Natural killer cell treated with Interleukin-12 subunit alpha and Interleukin-12 subunit beta and Interleukin-15 and Interleukin-18, amount 100 ng/mL, for 72 hours (primary cell): Measurements from ENCODE around the gene NELFB. TPM values are rescaled to one million over a fixed set of nuclear protein-coding genes. Genes with fewer than 3 reads are reported as not detected.

Experiments
- ATAC-seq, 2 donors: fragments of 150-1000 bp; cut with Tn5 transposase in 1 of 2; sonication (Bioruptor Pico), chemical (Tn5 transposase) in 1 of 2; 2 replicates each; pipeline ENCODE4 v1.10.0; 2021
- DNase-seq: peaks from one replicate; pipeline ENCODE4 v3.0.0; 2022; ENCODE audit warnings: low spot score
- H3K27ac Mint-ChIP-seq, 2 donors: 1 replicate in 1 of 2; 2 replicates in 1 of 2; pipeline ENCODE4 v1.8.0; 2022; ENCODE audit warnings: mixed read lengths in 2 of 2, mild to moderate bottlenecking in 1 of 2, moderate library complexity in 1 of 2
- H3K27me3 Mint-ChIP-seq, 2 donors: 1 replicate in 1 of 2; 2 replicates in 1 of 2; pipeline ENCODE4 v1.8.0; 2022; ENCODE audit warnings: mixed read lengths in 2 of 2
- H3K36me3 Mint-ChIP-seq: one replicate; pipeline ENCODE4 v1.8.0; 2022; ENCODE audit warnings: mixed read lengths
- H3K4me1 Mint-ChIP-seq, 2 donors: 1 replicate in 1 of 2; 2 replicates in 1 of 2; pipeline ENCODE4 v1.8.0; 2022; ENCODE audit warnings: low read depth in 2 of 2, mixed read lengths in 2 of 2, mild to moderate bottlenecking in 1 of 2
- H3K4me3 Mint-ChIP-seq: one replicate; pipeline ENCODE4 v1.8.0; 2022; ENCODE audit warnings: mixed read lengths
- H3K9me3 Mint-ChIP-seq: 2 replicates; pipeline ENCODE4 v1.8.0; 2022; ENCODE audit warnings: mixed read lengths
- total RNA-seq, 2 donors: library from RNA; stranded (reverse); gene quantifications; one replicate each; pipeline ENCODE4 v1.2.3, GENCODE V29; 2022

Gene NELFB
- total RNA-seq, 2 donors from 2014 or later: 58.8 to 90.3 TPM

DNA sequence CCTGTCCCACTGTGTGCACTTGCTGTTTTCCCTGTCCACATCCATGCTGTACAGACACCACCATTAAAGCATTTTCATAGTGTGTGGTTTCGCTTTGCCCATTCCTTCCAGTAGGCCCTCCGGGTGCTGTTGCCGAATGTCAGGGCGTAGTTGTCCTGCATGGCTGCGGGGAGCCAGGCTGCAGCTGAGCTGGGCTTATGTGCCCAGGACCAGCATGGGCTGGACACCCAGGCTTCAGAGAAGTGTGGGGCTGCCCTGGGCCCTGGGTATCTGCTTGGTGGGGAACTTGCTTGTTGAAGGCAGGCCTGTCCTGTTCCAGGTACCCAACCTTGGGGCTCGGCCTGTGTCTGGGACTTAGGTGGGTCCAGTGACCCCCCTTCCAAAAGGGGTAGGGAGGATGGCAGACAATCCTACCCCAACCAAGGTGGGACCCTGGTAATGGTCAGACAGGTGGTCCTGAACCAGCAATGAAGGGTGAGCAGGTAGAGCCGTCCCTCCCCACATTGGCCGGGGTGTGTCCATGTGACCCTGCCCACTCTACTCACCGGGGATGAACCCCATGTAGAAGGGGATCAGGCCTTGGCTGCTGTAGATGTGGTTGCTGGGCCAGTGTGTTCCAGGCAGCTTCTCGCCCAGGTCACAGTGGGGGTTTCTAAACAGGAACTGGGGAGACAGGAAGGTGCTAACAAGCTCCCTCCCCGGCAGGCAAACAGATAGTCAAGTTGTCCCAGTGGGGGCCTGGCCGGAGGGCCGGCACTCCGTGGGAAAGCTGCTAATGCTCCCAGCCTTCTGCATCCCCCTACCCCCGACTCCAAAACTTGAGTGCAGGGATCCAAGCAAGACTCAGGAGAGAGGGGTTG is 11.3 kb upstream of the NELFB start:
- H3K4me1 Mint-ChIP-seq: peaks cover 13 to 19% of the 10 kb centered on the region in 2 donors
- DNase-seq: no peak
- no peaks in the 10 kb centered on the region for H3K27me3 Mint-ChIP-seq
- H3K27ac Mint-ChIP-seq: peak overlapping the region in 1 of 2 donors; percentile 91
- no peak for ATAC-seq
- H3K36me3 Mint-ChIP-seq: peaks cover 5% of the 10 kb centered on the region
- no peaks in the 10 kb centered on the region for H3K9me3 Mint-ChIP-seq
- peak overlapping the region; percentile 87 for H3K4me3 Mint-ChIP-seq

DNA sequence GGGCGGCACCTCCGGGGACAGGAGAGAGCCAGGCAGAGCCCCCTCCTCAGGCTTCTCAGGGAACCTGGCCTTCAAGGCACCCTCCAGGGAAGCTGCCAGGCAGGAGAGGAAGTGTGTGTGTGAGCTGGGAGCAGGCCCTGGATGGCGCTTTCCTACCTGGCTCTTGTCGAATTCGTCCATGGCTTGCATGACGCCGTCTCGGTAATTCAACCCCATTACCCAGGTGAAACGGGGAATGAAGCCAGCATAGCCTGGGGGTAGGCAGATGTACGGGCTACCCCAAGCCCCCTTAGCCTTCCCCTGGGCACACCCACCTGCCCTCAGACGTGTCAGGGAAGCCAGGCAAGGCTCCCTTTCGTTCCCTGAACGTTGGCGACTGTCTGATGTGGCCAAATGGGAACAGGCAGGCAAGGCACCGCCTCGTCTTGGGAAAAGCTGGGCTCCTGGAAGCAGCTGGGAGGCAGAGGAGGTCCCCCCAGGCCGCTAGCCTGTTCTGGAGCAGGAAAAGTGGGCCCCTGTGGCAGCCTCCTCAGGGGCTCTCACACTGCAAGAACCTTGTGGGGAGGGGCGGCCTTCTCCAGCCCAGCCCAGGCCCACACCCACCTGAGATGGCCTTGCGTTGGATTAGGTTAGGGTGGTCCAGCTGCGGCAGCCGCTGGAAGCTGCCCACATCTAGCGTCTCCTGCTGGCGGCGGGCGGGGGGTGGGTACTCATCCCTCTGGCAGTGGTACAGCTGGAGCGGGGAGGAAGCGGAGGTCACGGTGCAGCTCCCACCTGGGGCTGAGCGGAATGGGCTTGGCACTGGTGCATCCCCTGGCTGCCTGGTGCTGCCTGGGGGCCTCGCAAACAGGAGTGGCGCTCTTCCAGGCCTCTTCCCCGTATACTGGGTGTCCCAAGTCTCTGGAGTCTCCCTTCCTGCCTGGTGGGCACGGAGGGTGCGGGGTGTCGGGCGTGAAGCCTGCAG is 10.4 kb upstream of the NELFB start:
- H3K36me3 Mint-ChIP-seq: peaks cover 5% of the 10 kb centered on the region
- H3K4me1 Mint-ChIP-seq: peaks cover 10 to 16% of the 10 kb centered on the region in 2 donors
- ATAC-seq: no peak
- H3K4me3 Mint-ChIP-seq: no peak overlapping the region
- peak overlapping the region in 1 of 2 donors; percentile 91 for H3K27ac Mint-ChIP-seq
- no peaks in the 10 kb centered on the region for H3K27me3 Mint-ChIP-seq
- no peak for DNase-seq
- H3K9me3 Mint-ChIP-seq: no peaks in the 10 kb centered on the region

DNA sequence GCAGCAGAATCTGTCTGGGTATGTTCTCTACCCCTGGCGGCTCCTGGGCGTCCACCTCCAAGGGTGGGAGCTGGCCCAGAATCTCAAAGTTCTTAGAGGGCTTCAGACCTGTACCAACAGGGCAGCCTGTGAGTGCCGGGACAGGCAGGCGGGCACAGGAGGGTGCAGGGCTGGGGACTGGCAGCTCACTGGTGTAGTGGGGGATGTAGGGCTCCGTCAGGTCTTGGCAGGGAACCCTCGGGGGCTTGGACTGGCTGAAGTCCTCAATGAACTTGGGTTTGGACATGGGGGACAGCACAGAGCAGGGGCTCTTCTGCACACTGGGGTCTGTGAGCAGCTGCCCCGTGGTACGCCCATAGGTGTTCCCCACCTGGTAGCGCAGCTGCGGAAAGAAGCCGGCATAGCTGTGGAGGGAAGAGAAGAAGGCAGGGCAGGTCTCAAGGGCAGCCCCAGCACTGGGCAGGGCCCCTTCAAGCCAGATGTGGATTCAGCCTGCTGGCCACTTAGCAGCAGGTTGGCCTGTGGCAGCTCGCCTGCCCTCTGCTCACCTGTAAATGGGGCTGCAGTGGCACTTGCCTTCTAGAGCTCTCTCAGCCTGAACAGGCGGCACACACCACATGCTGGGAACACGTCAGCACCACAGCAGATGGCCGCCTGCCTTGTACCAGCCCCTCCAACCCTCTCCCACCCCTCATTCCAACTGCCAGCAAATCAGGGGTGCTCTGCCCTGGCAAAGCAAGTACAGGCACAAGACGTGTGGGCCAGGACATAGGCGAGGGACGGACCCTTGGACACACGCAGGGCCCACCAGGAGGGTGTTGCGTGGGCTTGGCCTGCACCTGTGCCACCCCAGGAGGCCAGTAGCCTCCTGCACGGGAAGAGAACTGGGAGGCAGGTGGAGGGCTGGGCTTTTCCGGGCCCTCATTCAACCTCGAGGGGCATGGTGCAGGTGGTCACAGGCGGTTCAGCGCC is 9.4 kb upstream of the NELFB start:
- Mint-ChIP-seq H3K36me3 (peaks cover 5% of the 10 kb centered on the region), H3K27ac (peak overlapping the region in 1 of 2 donors; percentile 91)
- no peak for ATAC-seq

DNA sequence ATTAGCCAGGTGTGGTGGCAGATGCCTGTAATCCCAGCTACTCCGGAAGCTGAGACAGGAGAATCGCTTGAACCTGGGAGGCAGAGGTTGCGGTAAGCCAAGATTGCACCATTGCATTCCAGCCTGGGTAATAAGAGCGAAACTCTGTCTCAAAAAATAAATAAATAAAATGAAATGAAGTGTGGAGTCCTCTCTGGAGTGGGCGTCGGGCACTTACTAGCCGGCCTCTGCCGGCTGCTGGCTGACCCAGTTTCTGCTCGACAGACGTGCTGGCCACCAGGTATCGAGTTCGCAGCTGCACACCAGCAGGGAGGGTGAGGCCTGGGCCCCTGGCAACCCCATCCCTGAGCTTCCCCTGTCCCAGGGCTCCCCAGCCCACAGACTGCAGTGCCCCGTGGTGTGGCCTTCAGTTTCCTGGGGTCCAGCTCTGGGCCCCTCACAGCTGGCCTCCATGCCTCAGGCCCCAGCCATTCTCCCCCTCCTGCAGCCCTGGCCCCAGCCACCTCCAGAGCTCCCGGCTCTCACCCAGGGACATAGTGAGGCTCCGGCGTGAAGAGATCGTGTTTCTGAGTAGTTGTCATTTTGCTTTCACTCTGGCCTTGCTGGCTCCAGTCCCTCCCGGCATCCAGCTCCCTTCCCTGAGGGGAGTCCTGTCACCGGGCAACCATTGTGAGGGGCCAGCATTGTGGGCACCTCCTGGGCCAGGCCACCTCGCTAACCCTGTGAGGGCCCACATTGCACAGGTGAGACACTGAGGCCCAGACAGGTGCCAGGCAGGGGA is 7.8 kb upstream of the NELFB start:
- H3K27ac Mint-ChIP-seq: peak overlapping the region in 1 of 2 donors; percentile 43
- no peaks in the 10 kb centered on the region for H3K27me3 Mint-ChIP-seq
- no peak for DNase-seq
- H3K9me3 Mint-ChIP-seq: no peaks in the 10 kb centered on the region
- peaks cover 7 to 11% of the 10 kb centered on the region in 2 donors for H3K4me1 Mint-ChIP-seq
- ATAC-seq: peak in 1 of 2 donors; percentile 0
- H3K36me3 Mint-ChIP-seq: peaks cover 3% of the 10 kb centered on the region
- H3K4me3 Mint-ChIP-seq: no peak overlapping the region

More for the DNA sequence above, 9.4 kb upstream of the NELFB start:
- Mint-ChIP-seq H3K4me3 (no peak overlapping the region), H3K4me1 (peaks cover 10 to 16% of the 10 kb centered on the region in 2 donors), H3K9me3 (no peaks in the 10 kb centered on the region), H3K27me3 (no peaks in the 10 kb centered on the region)
- no peak for DNase-seq

DNA sequence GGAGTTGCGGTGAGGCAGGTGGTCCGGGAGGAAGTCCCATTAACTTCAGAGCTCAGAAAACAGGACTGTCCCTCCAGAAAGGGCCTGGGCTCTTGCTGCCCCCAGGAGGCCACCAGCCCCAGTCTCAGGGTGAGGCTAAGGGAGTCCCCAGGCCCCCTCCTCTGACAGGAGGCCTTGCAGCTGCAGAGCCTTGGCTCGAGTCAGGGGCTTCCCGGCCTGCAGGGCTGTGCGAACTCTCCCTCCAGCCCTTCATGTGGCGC is 7.3 kb upstream of the NELFB start:
- no peaks in the 10 kb centered on the region for H3K36me3 Mint-ChIP-seq
- H3K4me1 Mint-ChIP-seq: peaks cover 5 to 6% of the 10 kb centered on the region in 2 donors
- no peak overlapping the region for H3K27ac Mint-ChIP-seq
- no peak overlapping the region for H3K4me3 Mint-ChIP-seq
- H3K9me3 Mint-ChIP-seq: no peaks in the 10 kb centered on the region
- no peaks in the 10 kb centered on the region for H3K27me3 Mint-ChIP-seq
- ATAC-seq: no peak
- DNase-seq: no peak

DNA sequence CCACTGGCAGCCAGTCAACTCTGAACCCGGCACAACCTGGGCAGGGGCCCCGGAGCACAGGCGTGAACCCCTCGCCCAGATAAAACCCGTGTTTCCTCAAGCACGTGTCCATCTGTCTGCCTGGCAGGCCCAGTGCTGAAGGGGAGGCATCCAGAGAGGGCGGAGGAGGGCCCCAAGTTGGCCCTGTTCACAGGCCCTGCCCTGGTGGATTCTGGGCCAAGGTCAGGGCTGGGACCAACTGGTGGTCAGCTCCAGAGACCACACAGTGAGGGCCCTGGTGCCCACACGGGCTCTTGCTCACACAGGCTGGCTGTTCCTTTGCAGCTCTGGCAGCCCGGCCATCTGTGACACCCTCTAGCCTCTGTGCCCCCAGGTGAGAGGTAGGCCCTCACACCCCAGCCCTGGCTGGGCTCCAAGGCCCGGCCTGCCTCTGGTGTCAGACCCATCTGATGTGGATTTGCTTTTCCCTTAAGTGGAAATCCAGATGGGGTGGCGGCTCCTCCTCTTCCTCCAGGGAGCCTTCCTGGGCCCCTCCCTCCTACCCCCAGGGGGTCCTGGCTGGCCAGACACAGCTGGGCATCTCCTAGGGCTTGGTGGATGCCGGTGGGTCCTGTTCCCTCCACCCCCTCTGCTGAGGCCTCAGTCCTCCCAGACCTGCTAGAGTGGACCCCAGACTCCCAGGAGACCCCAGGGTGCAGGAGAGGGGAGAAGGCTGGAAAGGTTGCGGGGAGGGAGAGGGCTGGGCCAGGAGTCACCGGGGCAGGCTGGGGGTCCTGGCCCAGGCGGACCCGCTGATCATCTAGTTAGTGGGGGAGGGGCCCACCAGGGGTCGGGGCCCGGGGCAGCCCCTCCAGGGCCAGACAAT is 4.6 kb upstream of the NELFB start:
- Mint-ChIP-seq H3K36me3 (no peaks in the 10 kb centered on the region), H3K27ac (no peak overlapping the region), H3K27me3 (no peaks in the 10 kb centered on the region), H3K4me3 (no peak overlapping the region), H3K4me1 (peaks cover 4 to 5% of the 10 kb centered on the region in 2 donors), H3K9me3 (no peaks in the 10 kb centered on the region)
- DNase-seq (no peak), ATAC-seq (no peak)

DNA sequence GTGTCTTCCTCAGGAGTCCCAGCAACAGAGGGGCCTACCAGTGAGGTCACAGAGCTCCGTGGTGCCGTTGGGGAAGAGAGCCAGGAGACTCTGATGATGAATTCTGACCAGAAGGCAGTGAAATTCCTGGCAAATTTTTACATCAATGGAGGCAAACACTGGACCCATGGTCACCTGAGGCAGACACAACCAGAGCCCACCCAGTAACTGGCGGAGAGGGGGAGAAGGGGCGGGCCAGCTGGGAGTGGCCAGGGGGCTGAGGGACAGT is 4.0 kb upstream of the NELFB start, which contains the start of gene STPG3:
Gene STPG3 (plus strand): TSS at position 93 of the 268 bp plus-strand sequence. CDS start 1 bp downstream, at position 94.
- H3K27me3 Mint-ChIP-seq: no peaks in the 10 kb centered on the region
- H3K4me1 Mint-ChIP-seq: peaks cover 5% of the 10 kb centered on the region in 2 donors
- DNase-seq (no peak), ATAC-seq (no peak)
- H3K36me3 Mint-ChIP-seq: no peaks in the 10 kb centered on the region
- no peak within 1 kb of the TSS for H3K4me3 Mint-ChIP-seq
- H3K9me3 Mint-ChIP-seq: no peaks in the 10 kb centered on the region
- H3K27ac Mint-ChIP-seq: no peak within 1 kb of the TSS

DNA sequence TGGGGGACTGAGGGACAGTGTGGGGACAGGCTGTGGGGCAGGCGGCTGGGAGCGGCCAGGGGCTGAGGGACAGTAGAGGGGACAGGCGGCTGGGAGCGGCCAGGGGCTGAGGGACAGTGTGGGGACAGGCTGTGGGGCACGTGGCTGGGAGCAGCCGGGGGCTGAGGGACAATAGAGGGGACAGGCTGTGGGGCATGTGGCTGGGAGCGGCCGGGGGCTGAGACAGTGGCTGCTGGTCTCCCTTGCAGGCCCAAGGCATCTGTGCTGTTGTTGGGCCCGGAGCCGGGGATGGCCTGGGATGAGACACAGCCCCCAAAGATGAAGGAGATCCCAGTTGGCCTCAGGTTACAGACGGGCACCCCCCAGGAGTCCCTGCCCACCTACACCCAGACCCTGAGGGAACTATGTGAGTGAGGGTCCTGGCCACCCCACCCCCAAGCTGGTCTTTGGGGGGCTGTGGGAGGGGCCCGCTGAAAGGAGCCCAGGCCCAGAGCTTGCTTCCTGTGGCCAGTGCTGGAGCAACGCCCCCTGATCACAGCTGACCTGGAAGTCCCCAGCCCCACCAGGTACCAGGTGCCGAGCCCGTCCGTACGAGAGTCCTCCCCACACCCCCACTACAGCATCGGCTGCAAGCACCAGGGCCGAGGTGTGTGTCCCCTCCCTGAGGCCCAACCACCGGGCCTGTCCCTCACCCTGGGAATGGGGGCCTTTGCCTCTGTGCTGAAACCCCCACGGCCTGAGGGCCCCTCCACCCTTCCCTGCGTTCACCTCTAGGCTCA is 3.4 kb upstream of the NELFB start:
- no peaks in the 10 kb centered on the region for H3K36me3 Mint-ChIP-seq
- H3K4me1 Mint-ChIP-seq: peaks cover 5 to 10% of the 10 kb centered on the region in 2 donors
- no peaks in the 10 kb centered on the region for H3K9me3 Mint-ChIP-seq
- H3K27me3 Mint-ChIP-seq: no peaks in the 10 kb centered on the region
- ATAC-seq (no peak), DNase-seq (no peak)
- no peak overlapping the region for H3K27ac Mint-ChIP-seq
- H3K4me3 Mint-ChIP-seq: no peak overlapping the region

DNA sequence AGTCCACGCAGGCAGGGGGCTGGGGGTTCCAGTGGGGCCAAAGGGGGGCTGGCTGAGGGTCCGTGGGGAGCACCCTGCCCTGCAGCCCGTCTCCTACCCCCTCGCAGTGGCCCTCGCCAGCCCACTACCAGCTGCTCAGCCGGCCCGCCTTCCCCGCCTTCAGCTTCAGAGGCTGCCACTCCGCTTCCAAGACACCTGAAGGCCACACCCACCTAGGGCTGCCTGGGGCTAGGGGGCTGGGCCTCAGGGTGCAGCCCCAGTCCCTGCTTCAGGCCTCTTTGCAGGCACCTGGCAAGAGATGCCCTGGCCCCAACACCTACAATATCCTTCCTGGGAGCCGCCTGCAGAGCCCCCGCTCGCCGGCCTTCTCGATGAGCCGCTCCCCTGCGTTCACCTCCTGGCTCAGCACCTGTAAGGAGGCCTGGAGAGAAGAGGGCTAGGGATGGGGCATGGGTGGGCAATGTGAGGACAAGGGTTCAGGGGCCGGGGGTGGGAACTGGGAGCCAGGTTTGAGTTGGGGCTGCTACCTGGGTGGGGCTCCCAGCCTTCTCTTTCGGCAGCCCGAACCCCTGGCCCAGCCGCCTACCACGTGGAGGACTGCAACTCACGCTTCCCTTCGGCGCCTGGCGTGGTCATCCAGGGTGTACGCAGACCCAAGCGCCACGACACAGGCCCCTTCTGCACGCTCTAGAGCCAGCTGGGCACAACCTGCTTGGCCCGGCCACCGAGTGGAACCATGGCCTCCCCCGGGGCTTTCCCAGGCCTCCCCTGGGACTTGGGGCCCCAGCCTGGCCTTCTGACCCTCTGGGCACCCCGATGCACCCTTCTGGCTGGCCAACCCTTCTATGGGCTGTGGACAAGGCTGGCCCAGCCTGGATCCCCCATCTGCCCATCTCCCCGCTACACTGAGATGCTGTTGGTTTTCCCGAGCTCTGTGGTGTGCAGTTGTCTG is 2.3 kb upstream of the NELFB start:
- Mint-ChIP-seq H3K27ac (no peak overlapping the region), H3K9me3 (no peaks in the 10 kb centered on the region)

DNA sequence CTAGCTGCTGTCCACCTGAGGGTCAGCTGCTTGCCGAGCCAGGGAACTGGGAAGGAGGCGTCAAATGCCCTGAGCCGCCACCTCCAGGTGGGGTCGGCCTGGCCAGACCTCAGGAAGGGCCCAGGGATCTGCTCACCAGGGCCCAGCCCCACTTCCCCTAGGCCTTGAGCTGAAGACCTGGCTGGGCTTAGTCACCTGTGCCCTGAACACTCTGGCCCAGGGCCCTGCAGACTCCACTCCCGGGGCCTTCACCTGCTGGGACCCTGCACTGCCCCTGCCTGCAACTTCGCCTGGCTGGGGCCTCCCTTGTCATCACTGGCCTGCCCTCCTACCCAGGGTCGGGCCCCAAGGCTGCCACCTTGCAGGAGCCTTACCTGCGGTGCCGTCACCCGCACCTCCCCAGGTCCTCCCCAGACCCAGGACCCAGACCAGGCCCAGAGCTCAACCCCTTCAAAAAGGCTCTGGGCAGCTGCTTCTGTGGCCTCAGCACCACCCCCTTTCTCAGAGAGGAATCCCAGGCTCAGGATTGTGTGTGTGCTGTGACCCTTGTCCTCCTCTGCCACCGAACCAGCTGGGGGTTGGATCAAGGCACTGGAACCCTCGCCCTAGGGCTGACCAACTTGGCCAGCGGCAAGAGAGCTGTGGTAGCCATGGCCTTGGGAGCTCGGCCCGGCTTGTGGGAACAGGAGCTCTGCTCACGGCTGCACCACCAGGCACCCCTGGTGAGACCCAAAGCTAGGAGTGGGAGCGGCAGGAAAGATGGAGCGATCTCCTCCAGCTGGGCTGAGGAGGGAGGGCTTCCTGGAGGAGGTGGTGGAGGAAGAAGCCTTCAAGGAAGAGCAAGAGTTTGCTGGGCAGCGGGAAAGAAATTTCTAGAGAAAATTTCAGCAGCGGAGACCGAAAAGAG is 1.2 kb upstream of the NELFB start:
- H3K36me3 Mint-ChIP-seq: no peaks in the 10 kb centered on the region
- no peaks in the 10 kb centered on the region for H3K27me3 Mint-ChIP-seq
- peak overlapping the region; percentile 83 for H3K4me3 Mint-ChIP-seq
- peaks cover 5 to 10% of the 10 kb centered on the region in 2 donors for H3K4me1 Mint-ChIP-seq
- H3K9me3 Mint-ChIP-seq: no peaks in the 10 kb centered on the region
- peak overlapping the region; percentile 44 to 78 for H3K27ac Mint-ChIP-seq
- DNase-seq (no peak), ATAC-seq (no peak)

More for the DNA sequence above, 2.3 kb upstream of the NELFB start:
- Mint-ChIP-seq H3K27me3 (no peaks in the 10 kb centered on the region), H3K4me3 (no peak overlapping the region), H3K36me3 (no peaks in the 10 kb centered on the region), H3K4me1 (peaks cover 5 to 10% of the 10 kb centered on the region in 2 donors)
- ATAC-seq (no peak), DNase-seq (no peak)
